ENCODE measurements around the gene SLC5A8. TPM values are rescaled to one million over a fixed set of nuclear protein-coding genes. Genes with fewer than 3 reads are reported as not detected.

SLC5A8 gene
- total and polyA plus RNA-seq, 10 donors, result 0.02 TPM; not detected in 8

DNA sequence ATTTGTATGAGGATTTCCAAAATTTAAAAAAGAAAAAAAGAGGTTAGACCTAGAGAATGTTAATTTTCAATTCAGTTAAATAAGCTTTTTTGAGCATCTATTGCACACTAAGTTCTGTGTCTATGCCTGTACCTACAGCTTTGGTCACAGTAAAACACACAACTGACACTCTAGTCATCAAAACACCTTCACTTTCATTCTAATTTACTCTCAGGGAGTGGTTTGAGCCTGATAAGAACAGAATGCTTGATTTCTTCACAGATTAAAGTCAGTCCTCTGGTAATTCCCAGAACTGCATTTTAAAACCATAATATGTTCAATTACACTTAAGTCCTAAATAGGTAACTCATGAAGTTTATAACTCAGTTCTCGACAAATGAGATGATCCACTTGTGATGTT lies 9.2 kb downstream of the SLC5A8 start:
- no peak for DNase-seq
- no peak for TF ChIP-seq POLR2AphosphoS5 (IDR thresholded peaks at IDR 0.05)
- WGBS, 5 donors, result 83 to 96% (median 88%) methylated on average over 1 of the region's 1 CpG

DNA sequence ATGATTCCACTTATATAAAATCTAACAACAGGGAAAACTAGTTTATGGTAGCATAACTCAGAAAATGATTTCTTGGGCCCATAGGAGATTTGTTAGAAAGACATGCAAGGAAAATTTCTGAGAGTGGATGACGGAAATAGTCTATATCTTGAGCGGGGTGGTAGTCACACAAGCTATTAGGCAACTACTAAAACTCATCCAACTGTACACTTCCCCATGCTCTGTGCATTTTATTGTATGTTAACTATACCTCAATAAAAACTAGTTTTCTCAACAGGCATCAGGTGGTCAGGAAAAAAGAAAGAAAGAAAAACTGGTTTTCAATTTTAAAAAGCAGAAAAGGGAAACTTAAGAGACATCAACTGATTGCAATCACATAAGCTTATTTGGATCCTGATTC lies 9.9 kb downstream of the SLC5A8 start:
- H3K27me3 ChIP-seq (replicated peaks in 1 of 7), result peaks cover 0 to 7% (median 0%) of the 10 kb centered on the region in 7 donors
- intact Hi-C loops (cut with DNase I; ENCODE audit: low total_unique reads), result no loop called here
- WGBS, 5 donors, result 83 to 94% (median 90%) methylated on average over 2 of the region's 2 CpGs

More for the DNA sequence above, 9.2 kb downstream of the SLC5A8 start:
- Histone ChIP-seq H3K27me3 (replicated peaks in 1 of 7) (peaks cover 0 to 4% (median 0%) of the 10 kb centered on the region in 7 donors), H3K4me1 (no peaks in the 10 kb centered on the region), H3K9me3 (no peaks in the 10 kb centered on the region), H3K36me3 (no peaks in the 10 kb centered on the region), H3K4me3 (no peak overlapping the region), H3K27ac (no peak overlapping the region)
- intact Hi-C loops (cut with DNase I; ENCODE audit: low total_unique reads), result no loop called here

DNA sequence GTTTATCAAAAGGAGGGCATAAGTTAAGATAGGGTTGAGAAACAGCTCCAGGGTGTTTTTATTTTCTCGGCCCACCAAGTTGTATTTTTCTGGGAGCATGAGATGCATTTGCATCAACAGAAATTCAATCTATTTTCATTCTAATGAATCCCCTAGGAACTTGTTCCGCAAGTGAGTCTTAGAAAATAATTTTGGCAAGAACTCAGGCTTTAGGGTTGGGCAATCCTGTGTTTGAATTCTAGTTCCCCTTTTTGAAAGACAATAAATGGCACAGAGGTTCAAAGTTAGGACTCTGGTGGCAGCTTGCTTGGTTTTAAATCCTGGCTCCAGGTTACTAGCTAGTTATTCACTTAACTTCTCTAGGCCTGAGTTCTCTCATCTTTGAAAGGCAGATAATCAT lies 23.7 kb downstream of the SLC5A8 start:
- Histone ChIP-seq H3K4me1 (no peaks in the 10 kb centered on the region), H3K27me3 (replicated peaks in 1 of 7) (no peaks in the 10 kb centered on the region), H3K27ac (no peak overlapping the region), H3K4me3 (no peak overlapping the region), H3K36me3 (no peaks in the 10 kb centered on the region), H3K9me3 (no peaks in the 10 kb centered on the region)
- intact Hi-C loops (cut with DNase I; ENCODE audit: low total_unique reads), result no loop called here
- TF ChIP-seq POLR2A (IDR thresholded peaks at IDR 0.05) (no peak), POLR2AphosphoS5 (IDR thresholded peaks at IDR 0.05) (no peak)
- TF ChIP-seq, protein P1, sequence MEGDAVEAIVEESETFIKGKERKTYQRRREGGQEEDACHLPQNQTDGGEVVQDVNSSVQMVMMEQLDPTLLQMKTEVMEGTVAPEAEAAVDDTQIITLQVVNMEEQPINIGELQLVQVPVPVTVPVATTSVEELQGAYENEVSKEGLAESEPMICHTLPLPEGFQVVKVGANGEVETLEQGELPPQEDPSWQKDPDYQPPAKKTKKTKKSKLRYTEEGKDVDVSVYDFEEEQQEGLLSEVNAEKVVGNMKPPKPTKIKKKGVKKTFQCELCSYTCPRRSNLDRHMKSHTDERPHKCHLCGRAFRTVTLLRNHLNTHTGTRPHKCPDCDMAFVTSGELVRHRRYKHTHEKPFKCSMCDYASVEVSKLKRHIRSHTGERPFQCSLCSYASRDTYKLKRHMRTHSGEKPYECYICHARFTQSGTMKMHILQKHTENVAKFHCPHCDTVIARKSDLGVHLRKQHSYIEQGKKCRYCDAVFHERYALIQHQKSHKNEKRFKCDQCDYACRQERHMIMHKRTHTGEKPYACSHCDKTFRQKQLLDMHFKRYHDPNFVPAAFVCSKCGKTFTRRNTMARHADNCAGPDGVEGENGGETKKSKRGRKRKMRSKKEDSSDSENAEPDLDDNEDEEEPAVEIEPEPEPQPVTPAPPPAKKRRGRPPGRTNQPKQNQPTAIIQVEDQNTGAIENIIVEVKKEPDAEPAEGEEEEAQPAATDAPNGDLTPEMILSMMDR (IDR thresholded peaks at IDR 0.05 in 8 of 11, conservative IDR thresholded peaks at IDR 0.05 in 3 of 11), result no peak
- no peak for DNase-seq
- WGBS, 5 donors, result 42 to 66% (median 57%) methylated on average over 2 of the region's 2 CpGs

More for the DNA sequence above, 9.9 kb downstream of the SLC5A8 start:
- no peak for TF ChIP-seq POLR2A (IDR thresholded peaks at IDR 0.05)
- no peak for TF ChIP-seq POLR2AphosphoS5 (IDR thresholded peaks at IDR 0.05)
- TF ChIP-seq, protein P1 (IDR thresholded peaks at IDR 0.05 in 8 of 11, conservative IDR thresholded peaks at IDR 0.05 in 3 of 11), result no peak
- no peak overlapping the region for H3K4me3 ChIP-seq
- no peak for DNase-seq
- H3K4me1 ChIP-seq, result no peaks in the 10 kb centered on the region
- no peak overlapping the region for H3K27ac ChIP-seq
- H3K36me3 ChIP-seq, result no peaks in the 10 kb centered on the region
- H3K9me3 ChIP-seq, result no peaks in the 10 kb centered on the region

DNA sequence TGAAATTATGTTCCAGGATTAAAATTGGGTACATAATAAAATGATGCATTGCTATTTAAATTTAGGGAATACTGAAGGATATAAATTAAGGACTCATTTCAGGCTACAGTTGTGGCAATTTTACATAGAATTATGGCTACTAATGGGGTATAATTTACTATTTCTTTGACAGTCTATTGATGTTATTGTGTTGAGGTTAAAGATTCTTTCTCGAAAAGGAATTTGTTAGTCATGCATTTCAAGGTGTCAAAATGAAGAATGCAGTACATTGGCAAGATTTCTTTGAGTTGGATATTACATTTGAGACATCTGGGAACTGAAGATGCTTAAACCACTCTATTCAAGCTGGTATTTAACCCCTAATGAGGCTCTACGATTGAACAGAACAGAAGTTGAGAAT lies 28.3 kb downstream of the SLC5A8 start:
- intact Hi-C loops (cut with DNase I; ENCODE audit: low total_unique reads), result no loop called here
- H3K9me3 ChIP-seq, result no peaks in the 10 kb centered on the region
- H3K27me3 ChIP-seq (replicated peaks in 1 of 7), result no peaks in the 10 kb centered on the region
- TF ChIP-seq POLR2AphosphoS5 (IDR thresholded peaks at IDR 0.05) (no peak), POLR2A (IDR thresholded peaks at IDR 0.05) (no peak)
- TF ChIP-seq, protein P1 (IDR thresholded peaks at IDR 0.05 in 8 of 11, conservative IDR thresholded peaks at IDR 0.05 in 3 of 11), result no peak
- no peak for DNase-seq
- H3K4me3 ChIP-seq, result no peak overlapping the region
- no peaks in the 10 kb centered on the region for H3K36me3 ChIP-seq
- no peaks in the 10 kb centered on the region for H3K4me1 ChIP-seq
- no peak overlapping the region for H3K27ac ChIP-seq
- WGBS, 5 donors, result 63 to 75% (median 71%) methylated on average over 2 of the region's 2 CpGs

DNA sequence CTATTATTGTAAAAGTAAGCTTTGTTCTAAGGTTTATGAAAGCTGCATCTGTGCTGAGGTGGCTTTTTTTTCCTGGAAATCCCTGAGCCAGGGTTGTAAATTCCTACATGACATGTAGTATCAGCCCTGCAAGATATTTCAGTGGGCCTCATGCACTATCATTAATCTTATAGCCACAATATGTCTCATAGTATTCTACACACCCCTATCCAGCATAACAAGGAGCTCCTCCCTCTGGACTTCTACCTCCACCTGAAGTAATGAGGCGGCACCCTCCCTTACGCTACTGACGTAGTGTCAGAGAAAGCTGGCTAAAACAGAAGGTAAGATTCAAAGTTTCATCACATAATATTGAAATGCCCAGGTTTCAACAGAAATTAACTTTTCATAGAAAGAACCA lies 35.5 kb downstream of the SLC5A8 start:
- H3K9me3 ChIP-seq, result peaks cover 0 to 9% (median 0%) of the 10 kb centered on the region in 8 donors
- DNase-seq, result no peak
- no peaks in the 10 kb centered on the region for H3K36me3 ChIP-seq
- intact Hi-C loops (cut with DNase I; ENCODE audit: low total_unique reads), result no loop called here
- H3K27me3 ChIP-seq (replicated peaks in 1 of 7), result peaks cover 0 to 17% (median 0%) of the 10 kb centered on the region in 7 donors
- no peak overlapping the region for H3K4me3 ChIP-seq
- TF ChIP-seq POLR2A (IDR thresholded peaks at IDR 0.05) (no peak), POLR2AphosphoS5 (IDR thresholded peaks at IDR 0.05) (no peak)
- TF ChIP-seq, protein P1 (IDR thresholded peaks at IDR 0.05 in 8 of 11, conservative IDR thresholded peaks at IDR 0.05 in 3 of 11), result no peak
- 61 to 96% (median 76%) methylated on average over 3 of the region's 3 CpGs for WGBS, 5 donors
- H3K27ac ChIP-seq, result no peak overlapping the region
- H3K4me1 ChIP-seq, result no peaks in the 10 kb centered on the region
